Measurements from ENCODE around the gene SECTM1. TPM values are rescaled to one million over a fixed set of nuclear protein-coding genes. Genes with fewer than 3 reads are reported as not detected.

SECTM1 gene
- total RNA-seq, 1 donor from 2014 or later: not detected

- Mint-ChIP-seq H3K27ac (no peak overlapping the region), H3K9me3 (no peaks in the 10 kb centered on the region), H3K27me3 (peaks cover 32% of the 10 kb centered on the region), H3K36me3 (ENCODE audit: low read depth) (no peaks in the 10 kb centered on the region), H3K4me3 (peak overlapping the region; percentile 77), H3K4me1 (peaks cover 24% of the 10 kb centered on the region)
- TF ChIP-seq, protein P1, sequence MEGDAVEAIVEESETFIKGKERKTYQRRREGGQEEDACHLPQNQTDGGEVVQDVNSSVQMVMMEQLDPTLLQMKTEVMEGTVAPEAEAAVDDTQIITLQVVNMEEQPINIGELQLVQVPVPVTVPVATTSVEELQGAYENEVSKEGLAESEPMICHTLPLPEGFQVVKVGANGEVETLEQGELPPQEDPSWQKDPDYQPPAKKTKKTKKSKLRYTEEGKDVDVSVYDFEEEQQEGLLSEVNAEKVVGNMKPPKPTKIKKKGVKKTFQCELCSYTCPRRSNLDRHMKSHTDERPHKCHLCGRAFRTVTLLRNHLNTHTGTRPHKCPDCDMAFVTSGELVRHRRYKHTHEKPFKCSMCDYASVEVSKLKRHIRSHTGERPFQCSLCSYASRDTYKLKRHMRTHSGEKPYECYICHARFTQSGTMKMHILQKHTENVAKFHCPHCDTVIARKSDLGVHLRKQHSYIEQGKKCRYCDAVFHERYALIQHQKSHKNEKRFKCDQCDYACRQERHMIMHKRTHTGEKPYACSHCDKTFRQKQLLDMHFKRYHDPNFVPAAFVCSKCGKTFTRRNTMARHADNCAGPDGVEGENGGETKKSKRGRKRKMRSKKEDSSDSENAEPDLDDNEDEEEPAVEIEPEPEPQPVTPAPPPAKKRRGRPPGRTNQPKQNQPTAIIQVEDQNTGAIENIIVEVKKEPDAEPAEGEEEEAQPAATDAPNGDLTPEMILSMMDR (IDR thresholded peaks at IDR 0.05): no peak
- ATAC-seq (ENCODE audit: low read depth) (peak; percentile 34), DNase-seq (no peak)
- ChIA-PET CTCF (no interaction called here), POLR2A (interaction anchor here (1.0 kb wide), 1 partner anchor 79 kb away, joined by 3 read pairs; no protein-coding TSS in a partner anchor)
- intact Hi-C loops (cut with micrococcal nuclease): no loop called here
Observed at GRCh38 chr17:82370471-82371332, 37.1 kb upstream of the SECTM1 start.

- no peak for ATAC-seq (ENCODE audit: low read depth)
- H3K4me3 Mint-ChIP-seq: no peak overlapping the region
- ChIA-PET POLR2A (no interaction called here), CTCF (no interaction called here)
- H3K4me1 Mint-ChIP-seq: peaks cover 24% of the 10 kb centered on the region
- DNase-seq: no peak
- TF ChIP-seq, protein P1 (IDR thresholded peaks at IDR 0.05): no peak
- no peaks in the 10 kb centered on the region for H3K36me3 Mint-ChIP-seq (ENCODE audit: low read depth)
- H3K27me3 Mint-ChIP-seq: peaks cover 30% of the 10 kb centered on the region
- intact Hi-C loops (cut with micrococcal nuclease): no loop called here
- no peaks in the 10 kb centered on the region for H3K9me3 Mint-ChIP-seq
- H3K27ac Mint-ChIP-seq: no peak overlapping the region
Observed at GRCh38 chr17:82369211-82369610, 35.6 kb upstream of the SECTM1 start.

DNA sequence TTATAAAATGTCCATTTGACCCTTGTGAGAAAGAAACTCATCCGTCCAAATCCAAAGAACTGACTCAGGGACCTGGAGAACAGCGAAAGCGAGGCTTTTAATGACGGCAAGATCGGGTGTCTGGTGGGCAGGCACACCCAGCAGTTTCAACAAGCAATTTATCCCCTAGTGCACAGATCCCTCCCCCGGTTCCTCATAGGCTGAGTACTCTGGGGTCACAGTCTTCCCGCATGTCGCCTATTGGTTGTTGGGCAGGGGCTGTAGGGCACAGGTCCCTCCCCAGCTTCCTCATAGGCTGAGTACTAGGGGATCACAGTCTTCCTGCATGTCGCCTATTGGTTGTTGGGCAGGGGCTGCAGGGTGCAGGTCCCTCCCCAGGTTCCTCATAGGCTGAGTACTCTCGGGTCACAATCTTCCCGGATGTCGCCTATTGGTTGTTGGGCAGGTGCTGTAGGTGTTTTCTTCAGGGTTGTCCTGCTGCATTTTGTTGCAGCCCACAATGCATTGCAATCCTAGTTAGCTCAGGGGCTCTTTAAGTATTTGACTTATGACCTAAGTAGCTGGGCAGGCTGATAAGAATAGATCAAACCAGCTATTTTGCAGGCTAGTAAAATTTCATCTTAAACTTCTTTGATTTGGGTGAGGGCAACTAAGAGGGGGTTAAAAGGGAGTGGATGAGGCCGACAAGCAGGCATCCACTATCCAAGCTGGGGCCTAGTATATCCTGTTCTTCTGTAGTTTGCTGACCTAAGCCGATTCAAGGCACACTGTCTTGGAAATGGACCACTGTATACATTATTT lies 34.4 kb upstream of the SECTM1 start:
- DNase-seq (no peak), ATAC-seq (ENCODE audit: low read depth) (no peak)
- ChIA-PET CTCF (no interaction called here), POLR2A (interaction anchor here (0.6 kb wide), 1 partner anchor 26 kb away, joined by 3 read pairs; no protein-coding TSS in a partner anchor)
- H3K27ac Mint-ChIP-seq: no peak overlapping the region
- H3K36me3 Mint-ChIP-seq (ENCODE audit: low read depth): no peaks in the 10 kb centered on the region
- no peak overlapping the region for H3K4me3 Mint-ChIP-seq
- peaks cover 23% of the 10 kb centered on the region for H3K27me3 Mint-ChIP-seq
- H3K9me3 Mint-ChIP-seq: no peaks in the 10 kb centered on the region
- peaks cover 18% of the 10 kb centered on the region for H3K4me1 Mint-ChIP-seq
- intact Hi-C loops (cut with micrococcal nuclease): no loop called here
- TF ChIP-seq, protein P1 (IDR thresholded peaks at IDR 0.05): no peak

DNA sequence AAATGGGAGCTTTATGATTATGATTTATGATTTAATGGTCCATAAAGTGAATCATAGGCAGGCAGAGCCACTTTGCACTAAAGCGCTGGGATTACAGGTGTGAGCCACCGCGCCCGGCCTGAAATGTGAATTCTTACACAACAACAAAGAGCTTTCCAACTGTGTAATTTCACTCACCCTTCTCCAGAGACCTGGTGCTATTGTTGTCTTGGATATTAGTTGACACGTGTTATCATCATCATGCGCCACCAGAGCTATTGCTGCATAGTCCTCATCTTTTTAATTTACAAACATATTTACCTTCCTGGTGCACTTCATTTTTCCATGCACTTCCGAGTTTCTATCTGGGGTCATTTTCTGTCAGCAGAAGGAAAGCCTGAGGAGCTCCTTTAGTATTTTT lies 33.2 kb upstream of the SECTM1 start:
- Mint-ChIP-seq H3K4me3 (no peak overlapping the region), H3K36me3 (ENCODE audit: low read depth) (no peaks in the 10 kb centered on the region), H3K9me3 (no peaks in the 10 kb centered on the region), H3K27ac (no peak overlapping the region), H3K4me1 (peaks cover 11% of the 10 kb centered on the region), H3K27me3 (peaks cover 21% of the 10 kb centered on the region)
- ATAC-seq (ENCODE audit: low read depth): no peak
- TF ChIP-seq, protein P1 (IDR thresholded peaks at IDR 0.05): no peak
- intact Hi-C loops (cut with micrococcal nuclease): no loop called here
- CTCF ChIA-PET: interaction anchor here (1.1 kb wide), 1 partner anchor 11 kb away, joined by 6 read pairs; no protein-coding TSS in a partner anchor
- DNase-seq: no peak
- POLR2A ChIA-PET: no interaction called here

Measured in activated B cell treated with CpG ODN at 0.5 μM for 24 hours (primary cell).